ENCODE results near the gene TCF4. TPM values are rescaled to one million over a fixed set of nuclear protein-coding genes. Genes with fewer than 3 reads are reported as not detected.

TCF4 gene
- total and polyA plus RNA-seq, 2 donors (not counting 3 experiments of a cell fraction or from before 2014, with no cell fraction given): 183 to 390 TPM

DNA sequence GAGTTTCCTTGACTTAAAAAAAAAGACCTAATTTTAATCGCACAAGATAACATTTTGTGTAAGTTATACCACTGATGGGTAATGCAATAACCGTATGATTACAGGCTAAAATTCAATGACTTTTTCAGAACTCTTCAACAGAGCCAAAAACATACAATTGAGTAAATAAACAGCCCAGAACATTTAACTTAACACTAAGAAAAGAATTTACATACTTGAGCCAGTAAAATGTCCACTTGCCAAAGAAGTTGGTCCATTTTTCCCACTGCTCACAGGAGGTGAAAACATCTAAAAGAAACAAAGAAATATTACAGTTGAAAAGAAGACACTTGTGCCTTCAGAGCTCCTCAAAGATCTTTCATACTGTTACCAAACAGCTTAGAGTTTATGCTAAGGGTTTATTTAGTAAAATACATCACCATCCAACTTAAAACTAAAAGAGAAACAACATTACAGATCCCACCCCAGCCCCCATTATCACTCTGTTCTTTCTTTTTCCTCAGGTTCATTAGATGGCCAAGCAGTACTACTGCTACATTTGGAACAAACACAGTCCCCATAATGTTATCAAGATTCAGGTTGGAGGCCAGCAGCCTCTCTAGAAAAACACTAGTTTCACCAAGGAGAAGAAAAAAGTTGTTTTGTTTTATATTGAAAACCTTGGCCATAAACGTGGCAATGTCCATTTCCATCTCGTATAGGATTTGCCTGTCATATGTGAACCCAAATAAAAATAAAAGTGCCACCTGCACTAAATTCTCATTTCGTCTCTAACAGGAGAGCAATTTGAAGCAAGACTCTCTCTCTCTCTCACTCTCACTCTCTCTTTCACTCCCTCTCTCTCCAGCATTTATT, 2.7 kb downstream of the TCF4 start:
- no peak for FAIRE-seq
- dilution Hi-C loops (cut with MboI; ENCODE audit: extremely low pct_ligation_motif_present, low sequenced_read_pairs): no loop called here
- BruUV-seq (replicated peaks): no TSS peak

DNA sequence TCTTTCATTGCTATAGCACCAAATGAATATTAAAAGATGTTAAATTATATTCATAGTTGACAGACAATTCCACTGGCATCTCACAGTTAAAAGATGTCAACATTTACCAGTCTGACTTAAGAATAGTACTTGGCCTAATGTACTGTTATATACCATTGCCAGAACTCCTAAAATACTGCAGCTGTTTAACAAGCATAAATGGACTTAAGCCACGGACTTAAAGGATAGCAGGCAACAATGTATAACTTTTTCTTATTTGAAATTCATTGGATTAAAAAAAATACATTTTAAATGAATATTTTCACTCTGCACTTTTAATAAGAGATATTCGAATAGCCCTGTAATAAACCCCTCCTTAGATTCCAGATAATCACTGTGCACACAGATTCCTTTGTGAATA, 3.8 kb downstream of the TCF4 start:
- Histone ChIP-seq H3K9ac (replicated peaks; ENCODE audit: extremely low read depth, insufficient read depth, low read length) (no peak overlapping the region), H2AFZ (ENCODE audit: low read depth, low read length) (no peak overlapping the region), H3K27me3 (ENCODE audit: control insufficient read depth in 2 of 2, insufficient read depth in 2 of 2, low read length in 2 of 2) (no peaks in the 10 kb centered on the region), H4K20me1 (replicated peaks; ENCODE audit: control insufficient read depth, extremely low read depth, insufficient read depth, low read length) (no peaks in the 10 kb centered on the region), H3K36me3 (ENCODE audit: control insufficient read depth in 2 of 2, extremely low read depth in 1 of 2, insufficient read depth in 2 of 2, low read length in 2 of 2) (peaks cover 3 to 14% of the 10 kb centered on the region in 2 experiments), H3K9me1 (replicated peaks; ENCODE audit: control insufficient read depth, extremely low read depth, insufficient read depth, low read length) (no peaks in the 10 kb centered on the region), H3K27ac (ENCODE audit: insufficient read depth, low read depth, low read length) (no peak overlapping the region), H3K4me2 (ENCODE audit: insufficient read depth, low read length) (peak overlapping the region; percentile 92), H3K79me2 (ENCODE audit: control insufficient read depth, insufficient read depth, low read length) (peaks cover 67% of the 10 kb centered on the region), H3K4me1 (ENCODE audit: control insufficient read depth, extremely low read depth, insufficient read depth, low read length) (peaks cover 22% of the 10 kb centered on the region), H3K4me3 (replicated peaks in 1 of 3; ENCODE audit: insufficient read depth in 1 of 3, low read depth in 1 of 3, low read length in 3 of 3) (peak overlapping the region in 1 of 3 experiments; percentile 32), H3K9me3 (replicated peaks; ENCODE audit: control insufficient read depth, insufficient read depth, low read length) (no peaks in the 10 kb centered on the region)
- CTCF ChIA-PET: interaction anchor here (1.2 to 1.7 kb wide), 3 partner anchors 74 to 350 kb away, joined by 3 to 6 read pairs (median 5); no protein-coding TSS in a partner anchor
- POLR2A ChIA-PET: no interaction called here
- TF ChIP-seq GATA2 (IDR thresholded peaks at IDR 0.05; ENCODE audit: insufficient read depth, insufficient read length, low read depth, low read length) (no peak), EZH2 (IDR thresholded peaks at IDR 0.05; ENCODE audit: borderline replicate concordance, low read depth, low read length, severe bottlenecking) (no peak), POLR2A (IDR thresholded peaks at IDR 0.05; ENCODE audit: low read depth, low read length) (no peak), JUN (IDR thresholded peaks at IDR 0.05; ENCODE audit: borderline replicate concordance, insufficient read depth, insufficient read length, low read depth) (no peak), MYC (IDR thresholded peaks at IDR 0.05; ENCODE audit: low read depth, low read length) (no peak), FOS (IDR thresholded peaks at IDR 0.05; ENCODE audit: borderline replicate concordance, insufficient read depth, low read length) (no peak), POLR2AphosphoS5 (IDR thresholded peaks at IDR 0.05; ENCODE audit: insufficient read depth, low read depth, low read length) (no peak)
- TF ChIP-seq, protein P1, sequence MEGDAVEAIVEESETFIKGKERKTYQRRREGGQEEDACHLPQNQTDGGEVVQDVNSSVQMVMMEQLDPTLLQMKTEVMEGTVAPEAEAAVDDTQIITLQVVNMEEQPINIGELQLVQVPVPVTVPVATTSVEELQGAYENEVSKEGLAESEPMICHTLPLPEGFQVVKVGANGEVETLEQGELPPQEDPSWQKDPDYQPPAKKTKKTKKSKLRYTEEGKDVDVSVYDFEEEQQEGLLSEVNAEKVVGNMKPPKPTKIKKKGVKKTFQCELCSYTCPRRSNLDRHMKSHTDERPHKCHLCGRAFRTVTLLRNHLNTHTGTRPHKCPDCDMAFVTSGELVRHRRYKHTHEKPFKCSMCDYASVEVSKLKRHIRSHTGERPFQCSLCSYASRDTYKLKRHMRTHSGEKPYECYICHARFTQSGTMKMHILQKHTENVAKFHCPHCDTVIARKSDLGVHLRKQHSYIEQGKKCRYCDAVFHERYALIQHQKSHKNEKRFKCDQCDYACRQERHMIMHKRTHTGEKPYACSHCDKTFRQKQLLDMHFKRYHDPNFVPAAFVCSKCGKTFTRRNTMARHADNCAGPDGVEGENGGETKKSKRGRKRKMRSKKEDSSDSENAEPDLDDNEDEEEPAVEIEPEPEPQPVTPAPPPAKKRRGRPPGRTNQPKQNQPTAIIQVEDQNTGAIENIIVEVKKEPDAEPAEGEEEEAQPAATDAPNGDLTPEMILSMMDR (IDR thresholded peaks at IDR 0.05; ENCODE audit: extremely low read depth in 1 of 2, insufficient read depth in 1 of 2, low read depth in 1 of 2, low read length in 2 of 2): no peak
- TF ChIP-seq, protein P2, sequence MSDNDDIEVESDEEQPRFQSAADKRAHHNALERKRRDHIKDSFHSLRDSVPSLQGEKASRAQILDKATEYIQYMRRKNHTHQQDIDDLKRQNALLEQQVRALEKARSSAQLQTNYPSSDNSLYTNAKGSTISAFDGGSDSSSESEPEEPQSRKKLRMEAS (IDR thresholded peaks at IDR 0.05; ENCODE audit: insufficient read depth, insufficient read length): no peak
- dilution Hi-C loops (cut with MboI; ENCODE audit: extremely low pct_ligation_motif_present, low sequenced_read_pairs) (no loop called here), intact Hi-C loops (cut with micrococcal nuclease) (loop anchor here (10.0 kb wide), 1 partner anchor 711 kb away; no protein-coding TSS in a partner anchor)
- FAIRE-seq (no peak), DNase-seq (ENCODE audit: low read depth, low spot score) (no peak)
- no TSS peak for BruUV-seq (replicated peaks)

More for the DNA sequence above, 2.7 kb downstream of the TCF4 start:
- no peak for TF ChIP-seq POLR2A (IDR thresholded peaks at IDR 0.05; ENCODE audit: low read depth, low read length)
- no peak for TF ChIP-seq GATA2 (IDR thresholded peaks at IDR 0.05; ENCODE audit: insufficient read depth, insufficient read length, low read depth, low read length)
- peak overlapping the region; percentile 94 for H3K27ac ChIP-seq (ENCODE audit: insufficient read depth, low read depth, low read length)
- H3K9me3 ChIP-seq (replicated peaks; ENCODE audit: control insufficient read depth, insufficient read depth, low read length): no peaks in the 10 kb centered on the region
- peaks cover 26% of the 10 kb centered on the region for H3K4me1 ChIP-seq (ENCODE audit: control insufficient read depth, extremely low read depth, insufficient read depth, low read length)
- no peaks in the 10 kb centered on the region for H3K9me1 ChIP-seq (replicated peaks; ENCODE audit: control insufficient read depth, extremely low read depth, insufficient read depth, low read length)
- intact Hi-C loops (cut with micrococcal nuclease): loop anchor here (5.0 to 10.0 kb wide), 5 partner anchors 248 to 872 kb away; no protein-coding TSS in a partner anchor
- ChIA-PET CTCF (interaction anchor here (1.2 to 2.6 kb wide), 4 partner anchors 75 to 351 kb away, joined by 3 to 12 read pairs (median 6); no protein-coding TSS in a partner anchor), POLR2A (interaction anchor here (0.5 kb wide), 1 partner anchor 198 kb away, joined by 3 read pairs; no protein-coding TSS in a partner anchor)
- H3K9ac ChIP-seq (replicated peaks; ENCODE audit: extremely low read depth, insufficient read depth, low read length): peak overlapping the region; percentile 100
- H2AFZ ChIP-seq (ENCODE audit: low read depth, low read length): peak overlapping the region; percentile 51
- H3K79me2 ChIP-seq (ENCODE audit: control insufficient read depth, insufficient read depth, low read length): peaks cover 63% of the 10 kb centered on the region
- H3K36me3 ChIP-seq (ENCODE audit: control insufficient read depth in 2 of 2, extremely low read depth in 1 of 2, insufficient read depth in 2 of 2, low read length in 2 of 2): peaks cover 3 to 12% of the 10 kb centered on the region in 2 experiments
- no peaks in the 10 kb centered on the region for H3K27me3 ChIP-seq (ENCODE audit: control insufficient read depth in 2 of 2, insufficient read depth in 2 of 2, low read length in 2 of 2)
- H4K20me1 ChIP-seq (replicated peaks; ENCODE audit: control insufficient read depth, extremely low read depth, insufficient read depth, low read length): no peaks in the 10 kb centered on the region
- H3K4me2 ChIP-seq (ENCODE audit: insufficient read depth, low read length): peak overlapping the region; percentile 92
- DNase-seq (ENCODE audit: low read depth, low spot score): peak; percentile 30
- H3K4me3 ChIP-seq (replicated peaks in 1 of 3; ENCODE audit: insufficient read depth in 1 of 3, low read depth in 1 of 3, low read length in 3 of 3): peak overlapping the region; percentile 87 to 96 (median 89)
